Mucosa of descending colon (tissue), 3 donors: ENCODE data around the gene TMEM205. TPM values are rescaled to one million over a fixed set of nuclear protein-coding genes. Genes with fewer than 3 reads are reported as not detected.

ENCODE experiments used
- ATAC-seq: fragments of 200-7000 bp; cut with Tn5 transposase; one replicate; pipeline ENCODE4 v1.9.1; 2020; ENCODE audit warnings: mild to moderate bottlenecking, moderate library complexity
- DNase-seq, 3 donors: peaks; one replicate each; pipeline ENCODE4 v3.0.0-alpha.2; 2020
- H3K36me3 ChIP-seq: fragments of 200-600 bp; one replicate; pipeline ENCODE4 v1.8.0; 2021; ENCODE audit warnings: low read depth, mild to moderate bottlenecking
- H3K4me1 ChIP-seq: fragments of 200-600 bp; one replicate; pipeline ENCODE4 v1.8.0; 2021; ENCODE audit warnings: low read depth, mild to moderate bottlenecking
- H3K4me3 ChIP-seq: fragments of 200-600 bp; one replicate; pipeline ENCODE4 v1.8.0; 2021; ENCODE audit warnings: mild to moderate bottlenecking
- H3K9me3 ChIP-seq: fragments of 200-600 bp; one replicate; pipeline ENCODE4 v1.8.0; 2021; ENCODE audit warnings: mild to moderate bottlenecking
- CTCF ChIP-seq: fragments of 200-600 bp; IDR thresholded peaks from one replicate; pipeline ENCODE4 v1.8.0; 2022; ENCODE audit warnings: antibody characterized with exemption, mild to moderate bottlenecking
- intact Hi-C, 2 donors: fragments of 100-400 bp; cut with DNase I in 1 of 2; cut with micrococcal nuclease in 1 of 2; formaldehyde crosslinking; loops; one replicate each; pipeline versions ENCODE4 v1.11.0 to v1.11.1; 2022; cut with DNase I, micrococcal nuclease
- total RNA-seq, 3 donors: library from RNA; stranded (reverse); fragmentation: NEBNext Ultra II Directional in 2 of 3; extraction: Animal tissue kit (Norgen Biotek cat#: 25700) in 2 of 3; gene quantifications; one replicate each; pipeline versions ENCODE4 v1.2.1 to v1.2.4, GENCODE V29; 2021 to 2023
- donor health status: DM: no; HTN: no; CAD: no; lungs with moderate emphysema.
- donor health status: DM: no; HTN: no; CAD: no.
- donor health status: DM: no; HTN: yes; CAD: no.

The TMEM205 gene
- total RNA-seq, 3 donors from 2014 or later = 37.3 to 61.8 (median 55.7) TPM

GRCh38 chr19:11373885-11374432 is 27.9 kb upstream of the TMEM205 start:
- H3K4me3 ChIP-seq = no peak overlapping the region
- H3K36me3 ChIP-seq = no peaks in the 10 kb centered on the region
- H3K9me3 ChIP-seq = no peaks in the 10 kb centered on the region
- TF ChIP-seq CTCF = no peak
- peaks cover 19% of the 10 kb centered on the region for H3K4me1 ChIP-seq
- ATAC-seq (no peak), DNase-seq (peak in 1 of 3 donors; percentile 39)
- intact Hi-C loops = no loop called here

DNA sequence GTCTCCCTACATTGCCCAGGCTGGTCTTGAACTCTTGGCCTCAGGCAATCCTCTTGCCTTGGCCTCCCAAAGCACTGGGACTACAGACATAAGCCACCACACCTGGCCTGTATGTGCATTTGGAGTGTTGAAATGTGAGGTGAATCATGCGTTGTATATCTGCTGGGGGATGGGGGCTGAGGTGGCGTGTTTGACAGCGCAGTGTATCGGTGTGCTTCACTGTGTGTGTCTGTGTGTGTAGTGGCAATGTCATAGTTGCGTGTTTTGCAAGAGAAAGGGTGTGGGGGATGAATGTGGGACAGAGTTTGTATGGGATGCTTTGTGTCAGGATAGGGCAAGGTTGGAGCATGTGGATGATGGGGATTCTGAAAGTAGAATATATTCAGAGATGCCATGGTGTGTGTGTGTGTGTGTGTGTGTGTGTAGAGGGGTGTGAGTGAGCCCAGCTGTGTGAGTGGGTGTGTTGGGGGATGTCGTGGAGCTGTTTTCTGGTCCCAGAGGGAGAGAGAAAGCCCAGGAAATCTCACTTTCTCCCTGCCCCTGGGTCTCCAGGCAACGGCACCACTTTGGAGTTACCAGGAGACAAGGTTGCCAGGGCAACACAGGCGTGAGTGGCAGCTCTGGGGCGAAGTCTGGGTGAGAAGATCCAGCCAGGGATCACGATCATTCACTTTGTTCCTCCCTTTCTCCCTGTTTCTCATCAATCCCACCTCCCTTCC is 27.3 kb upstream of the TMEM205 start:
- intact Hi-C loops = no loop called here
- ATAC-seq (no peak), DNase-seq (peak in 2 of 3 donors; percentile 40 to 49)
- TF ChIP-seq CTCF = no peak
- Histone ChIP-seq H3K9me3 (no peaks in the 10 kb centered on the region), H3K4me3 (no peak overlapping the region), H3K36me3 (no peaks in the 10 kb centered on the region), H3K4me1 (peaks cover 19% of the 10 kb centered on the region)

GRCh38 chr19:11370744-11371143 is 24.7 kb upstream of the TMEM205 start:
- Histone ChIP-seq H3K9me3 (no peaks in the 10 kb centered on the region), H3K4me1 (peaks cover 13% of the 10 kb centered on the region), H3K36me3 (no peaks in the 10 kb centered on the region), H3K4me3 (no peak overlapping the region)
- ATAC-seq (no peak), DNase-seq (no peak)
- TF ChIP-seq CTCF = no peak
- intact Hi-C loops = no loop called here

DNA sequence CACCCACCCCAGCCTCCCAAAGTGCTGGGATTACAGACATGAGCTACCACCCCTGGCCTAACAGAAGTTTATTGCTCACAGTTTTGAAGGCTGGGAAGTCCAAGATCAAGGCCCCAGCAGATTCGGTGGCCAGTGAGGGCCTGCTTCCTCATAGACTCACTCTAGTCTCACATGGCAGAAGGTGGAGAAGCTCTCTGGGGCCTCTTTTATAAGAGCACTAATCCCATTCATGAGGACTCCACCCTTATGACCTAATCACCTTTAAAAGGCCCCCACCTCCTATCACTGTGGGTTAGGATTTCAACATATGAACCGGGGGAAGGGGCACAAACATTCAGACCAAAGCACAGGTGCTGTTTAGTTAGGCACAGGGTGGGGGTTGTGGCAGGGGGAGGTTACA is 21.5 kb upstream of the TMEM205 start:
- Histone ChIP-seq H3K36me3 (no peaks in the 10 kb centered on the region), H3K9me3 (no peaks in the 10 kb centered on the region), H3K4me1 (no peaks in the 10 kb centered on the region), H3K4me3 (no peak overlapping the region)
- intact Hi-C loops = no loop called here
- no peak for DNase-seq
- TF ChIP-seq CTCF = no peak
- no peak for ATAC-seq

DNA sequence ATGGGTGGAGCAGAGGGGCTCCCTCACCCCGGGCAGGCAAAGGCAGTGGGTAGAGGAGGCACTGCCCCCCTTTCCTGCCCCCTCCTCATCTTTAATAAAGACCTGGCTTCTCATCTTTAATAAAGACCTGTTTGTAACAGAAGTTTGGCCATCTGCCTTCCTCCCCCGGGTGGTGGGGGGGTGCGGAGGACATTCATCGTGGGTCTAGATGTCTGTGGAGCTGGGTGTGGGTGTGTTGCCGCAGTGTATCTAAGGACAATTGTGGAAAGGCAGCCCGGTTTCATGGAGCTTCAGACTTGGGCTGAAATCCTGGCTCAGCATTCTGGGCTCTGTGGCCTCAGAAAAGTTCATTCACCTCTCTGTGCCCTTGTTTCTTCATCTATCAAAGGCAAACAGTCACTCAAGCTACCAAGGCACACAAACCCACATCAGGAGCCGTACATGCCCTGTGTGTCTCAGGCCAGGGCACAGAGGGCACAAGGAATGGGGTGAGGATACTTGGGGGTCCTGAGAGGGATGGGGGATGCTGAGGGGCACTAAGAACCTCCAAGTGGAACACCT is 19.6 kb upstream of the TMEM205 start:
- peaks cover 12% of the 10 kb centered on the region for H3K4me1 ChIP-seq
- ATAC-seq (no peak), DNase-seq (no peak)
- intact Hi-C loops = no loop called here
- no peaks in the 10 kb centered on the region for H3K36me3 ChIP-seq
- TF ChIP-seq CTCF = no peak
- H3K4me3 ChIP-seq = no peak overlapping the region
- no peaks in the 10 kb centered on the region for H3K9me3 ChIP-seq
